ENCODE measurements around the gene MED26.

GRCh38 chr19:16530540-16531379, 97.2 kb downstream of the MED26 start:
- TF ChIP-seq, protein P1, sequence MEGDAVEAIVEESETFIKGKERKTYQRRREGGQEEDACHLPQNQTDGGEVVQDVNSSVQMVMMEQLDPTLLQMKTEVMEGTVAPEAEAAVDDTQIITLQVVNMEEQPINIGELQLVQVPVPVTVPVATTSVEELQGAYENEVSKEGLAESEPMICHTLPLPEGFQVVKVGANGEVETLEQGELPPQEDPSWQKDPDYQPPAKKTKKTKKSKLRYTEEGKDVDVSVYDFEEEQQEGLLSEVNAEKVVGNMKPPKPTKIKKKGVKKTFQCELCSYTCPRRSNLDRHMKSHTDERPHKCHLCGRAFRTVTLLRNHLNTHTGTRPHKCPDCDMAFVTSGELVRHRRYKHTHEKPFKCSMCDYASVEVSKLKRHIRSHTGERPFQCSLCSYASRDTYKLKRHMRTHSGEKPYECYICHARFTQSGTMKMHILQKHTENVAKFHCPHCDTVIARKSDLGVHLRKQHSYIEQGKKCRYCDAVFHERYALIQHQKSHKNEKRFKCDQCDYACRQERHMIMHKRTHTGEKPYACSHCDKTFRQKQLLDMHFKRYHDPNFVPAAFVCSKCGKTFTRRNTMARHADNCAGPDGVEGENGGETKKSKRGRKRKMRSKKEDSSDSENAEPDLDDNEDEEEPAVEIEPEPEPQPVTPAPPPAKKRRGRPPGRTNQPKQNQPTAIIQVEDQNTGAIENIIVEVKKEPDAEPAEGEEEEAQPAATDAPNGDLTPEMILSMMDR (IDR thresholded peaks at IDR 0.05): no peak
- no peak for TF ChIP-seq POLR2AphosphoS5 (IDR thresholded peaks at IDR 0.05)
